ENCODE measurements around the gene BICD1. TPM values are rescaled to one million over a fixed set of nuclear protein-coding genes. Genes with fewer than 3 reads are reported as not detected.

BICD1 gene
- total RNA-seq, 2 experiments from 2014 or later, result 20.0 to 22.6 TPM

DNA sequence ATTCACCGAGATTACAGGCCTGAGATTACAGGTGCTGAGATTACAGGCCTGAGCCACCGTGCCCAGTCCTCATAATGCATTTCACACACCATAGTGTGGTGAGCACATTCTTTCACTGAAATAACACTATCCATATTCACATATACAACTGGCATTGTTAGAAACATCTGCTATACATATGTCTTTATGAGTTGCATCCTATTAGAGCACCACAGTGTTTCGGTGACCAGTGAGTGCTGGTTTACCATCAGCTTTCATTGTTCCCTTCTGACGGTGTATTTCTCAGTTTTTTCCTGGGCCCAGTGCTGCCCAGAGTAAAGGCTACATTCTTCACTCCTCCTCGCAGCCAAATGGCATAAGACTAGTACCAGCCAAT, 196.5 kb downstream of the BICD1 start:
- CTCF ChIA-PET, result interaction anchor here (0.6 to 1.3 kb wide), 2 partner anchors 9 to 276 kb away, joined by 3 to 4 read pairs; no protein-coding TSS in a partner anchor
- H3K36me3 Mint-ChIP-seq, result peaks cover 2% of the 10 kb centered on the region
- no peak overlapping the region for H3K27ac Mint-ChIP-seq
- no peaks in the 10 kb centered on the region for H3K4me1 Mint-ChIP-seq
- no peaks in the 10 kb centered on the region for H3K27me3 Mint-ChIP-seq
- no peak for DNase-seq
- H3K4me3 Mint-ChIP-seq, result no peak overlapping the region
- no peak for ATAC-seq
- no peaks in the 10 kb centered on the region for H3K9me3 Mint-ChIP-seq (ENCODE audit: low read depth)

DNA sequence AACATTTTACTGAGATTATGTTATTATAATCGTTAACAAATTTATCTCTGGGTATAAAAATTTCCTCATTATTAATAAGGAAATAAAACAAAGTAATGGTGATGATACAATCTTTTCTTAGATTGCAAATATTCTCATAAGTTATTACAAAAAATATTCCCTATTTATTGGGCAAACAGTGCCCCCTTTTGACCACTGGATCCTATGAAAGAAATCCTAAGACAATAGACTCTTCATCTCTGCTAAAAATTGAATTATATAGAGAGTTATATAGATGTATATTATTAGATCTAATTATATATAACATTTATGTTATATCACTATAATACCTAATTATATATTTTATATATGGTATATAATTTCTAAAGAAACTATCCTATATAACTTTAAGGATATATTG, 198.5 kb downstream of the BICD1 start:
- ATAC-seq (no peak), DNase-seq (no peak)
- CTCF ChIA-PET, result no interaction called here

DNA sequence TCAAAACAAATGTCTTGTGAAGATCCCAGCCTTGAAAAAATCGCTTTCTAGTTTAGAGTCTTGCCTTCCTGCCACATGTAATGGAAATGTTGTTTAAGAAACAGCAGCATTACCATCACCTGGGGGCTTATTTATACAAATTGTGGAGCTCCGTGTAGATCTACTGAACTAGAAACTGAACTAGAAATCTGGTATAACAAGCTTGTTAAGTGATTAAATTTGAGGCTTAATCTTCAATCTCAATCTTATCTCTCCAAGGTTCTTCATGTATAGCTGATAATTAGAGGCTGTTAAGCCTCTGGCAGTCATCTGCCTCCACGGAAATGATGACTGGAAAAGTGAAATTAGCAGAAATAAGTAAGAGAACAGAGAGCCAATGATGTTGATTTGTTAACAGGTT, 200.7 kb downstream of the BICD1 start:
- peaks cover 2% of the 10 kb centered on the region for H3K36me3 Mint-ChIP-seq
- ATAC-seq (no peak), DNase-seq (no peak)
- CTCF ChIA-PET, result interaction anchor here (0.8 to 1.6 kb wide), 3 partner anchors 13 to 904 kb away, joined by 3 to 6 read pairs (median 3); no protein-coding TSS in a partner anchor
- H3K4me3 Mint-ChIP-seq, result no peak overlapping the region
- peaks cover 3% of the 10 kb centered on the region for H3K4me1 Mint-ChIP-seq
- no peak overlapping the region for H3K27ac Mint-ChIP-seq
- no peaks in the 10 kb centered on the region for H3K27me3 Mint-ChIP-seq
- no peaks in the 10 kb centered on the region for H3K9me3 Mint-ChIP-seq (ENCODE audit: low read depth)

More for the DNA sequence above, 198.5 kb downstream of the BICD1 start:
- peaks cover 2% of the 10 kb centered on the region for H3K36me3 Mint-ChIP-seq
- H3K27me3 Mint-ChIP-seq, result no peaks in the 10 kb centered on the region
- H3K4me3 Mint-ChIP-seq, result no peak overlapping the region
- H3K27ac Mint-ChIP-seq, result no peak overlapping the region
- no peaks in the 10 kb centered on the region for H3K9me3 Mint-ChIP-seq (ENCODE audit: low read depth)
- no peaks in the 10 kb centered on the region for H3K4me1 Mint-ChIP-seq

DNA sequence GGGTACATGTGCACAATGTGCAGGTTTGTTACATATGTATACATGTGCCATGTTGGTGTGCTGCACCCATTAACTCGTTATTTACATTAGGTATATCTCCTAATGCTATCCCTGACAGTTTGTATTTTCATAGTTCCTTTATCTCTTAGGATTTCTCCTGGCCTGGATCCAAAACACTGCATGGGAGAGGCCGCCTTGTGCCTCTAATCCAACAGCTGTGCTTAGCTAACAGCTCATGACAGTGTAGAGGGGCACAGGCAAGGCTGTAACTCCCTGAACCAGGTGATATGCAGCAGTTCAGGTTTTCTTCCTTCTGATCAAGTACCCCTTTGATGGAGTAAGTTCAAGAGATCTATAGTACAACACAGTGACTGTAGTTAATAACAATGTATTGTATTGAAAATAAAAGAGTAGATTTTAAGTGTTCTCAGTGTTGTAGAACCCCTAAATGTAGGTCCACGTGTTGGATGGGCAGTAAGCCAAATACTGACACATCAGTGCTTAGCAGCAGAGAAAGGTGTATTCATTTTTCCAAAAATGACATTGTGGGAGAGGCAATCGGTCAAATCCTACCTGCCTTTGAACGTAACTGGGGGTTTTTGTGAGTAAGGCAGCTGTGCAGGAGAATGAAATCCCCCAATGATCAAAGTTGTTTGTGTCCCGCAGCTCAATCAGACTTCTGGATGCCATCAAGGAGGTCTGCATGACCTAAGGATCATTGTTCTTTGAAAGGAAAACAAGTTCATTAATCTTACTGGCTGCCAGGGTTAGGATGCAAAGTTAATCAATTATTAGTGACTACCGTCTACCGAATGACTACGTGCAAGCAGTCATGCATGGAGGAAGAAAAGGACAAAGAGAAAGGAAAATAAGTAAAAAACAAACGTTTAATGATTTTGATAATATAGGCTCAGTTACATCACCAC, 203.4 kb downstream of the BICD1 start:
- H3K27me3 Mint-ChIP-seq, result no peaks in the 10 kb centered on the region
- H3K4me1 Mint-ChIP-seq, result peaks cover 3% of the 10 kb centered on the region
- H3K27ac Mint-ChIP-seq, result no peak overlapping the region
- H3K36me3 Mint-ChIP-seq, result peaks cover 2% of the 10 kb centered on the region
- H3K4me3 Mint-ChIP-seq, result no peak overlapping the region
- CTCF ChIA-PET, result interaction anchor here (1.4 to 3.5 kb wide), 3 partner anchors 250 to 657 kb away, joined by 4 to 17 read pairs (median 4); no protein-coding TSS in a partner anchor
- no peaks in the 10 kb centered on the region for H3K9me3 Mint-ChIP-seq (ENCODE audit: low read depth)
- DNase-seq (no peak), ATAC-seq (no peak)

DNA sequence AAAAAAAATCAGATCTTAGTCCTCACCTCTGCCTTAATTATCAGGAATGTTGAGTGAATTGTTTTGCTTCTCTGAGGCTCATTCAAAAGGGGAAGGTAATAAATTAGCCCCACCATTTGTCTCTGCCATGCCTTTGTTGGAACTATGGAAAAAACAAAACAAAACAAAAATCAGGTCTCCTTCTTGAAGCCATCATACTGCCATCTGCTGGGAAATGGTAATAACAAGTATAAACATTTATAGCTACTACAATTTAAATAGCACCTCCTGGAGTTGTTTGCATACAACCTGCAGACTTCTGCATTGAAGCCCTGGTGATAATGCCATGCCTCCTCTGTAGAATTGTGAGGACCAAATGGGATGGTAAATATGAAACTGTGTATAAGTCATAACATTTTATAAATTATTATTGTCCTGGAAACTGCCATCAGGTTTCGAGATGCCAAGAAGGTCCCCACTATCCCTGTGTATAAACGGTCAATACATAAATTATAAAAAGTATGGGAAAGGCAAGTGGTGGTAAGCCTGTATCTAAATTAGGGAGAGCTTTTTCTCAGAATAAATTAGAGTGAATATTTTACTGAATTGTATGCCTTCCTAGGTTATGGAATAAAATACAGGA, 205.5 kb downstream of the BICD1 start:
- no peak overlapping the region for H3K4me3 Mint-ChIP-seq
- no peaks in the 10 kb centered on the region for H3K9me3 Mint-ChIP-seq (ENCODE audit: low read depth)
- H3K27me3 Mint-ChIP-seq, result no peaks in the 10 kb centered on the region
- no peaks in the 10 kb centered on the region for H3K36me3 Mint-ChIP-seq
- peaks cover 3% of the 10 kb centered on the region for H3K4me1 Mint-ChIP-seq
- CTCF ChIA-PET, result interaction anchor here (0.7 to 3.5 kb wide), 26 partner anchors 8 to 658 kb away, joined by 3 to 22 read pairs (median 3); partner anchors contain the start of gene BICD1
- ATAC-seq (peak; percentile 69), DNase-seq (no peak)
- H3K27ac Mint-ChIP-seq, result no peak overlapping the region

GRCh38 chr12:32322354-32322753, 215.7 kb downstream of the BICD1 start:
- H3K27me3 Mint-ChIP-seq, result no peaks in the 10 kb centered on the region
- no peaks in the 10 kb centered on the region for H3K9me3 Mint-ChIP-seq (ENCODE audit: low read depth)
- H3K36me3 Mint-ChIP-seq, result no peaks in the 10 kb centered on the region
- no peak for ATAC-seq
- DNase-seq, result no peak
- H3K4me1 Mint-ChIP-seq, result no peaks in the 10 kb centered on the region
- no peak overlapping the region for H3K4me3 Mint-ChIP-seq
- no peak overlapping the region for H3K27ac Mint-ChIP-seq
- CTCF ChIA-PET, result interaction anchor here (1.4 kb wide), 1 partner anchor 262 kb away, joined by 4 read pairs; no protein-coding TSS in a partner anchor

GRCh38 chr12:32331133-32331532, 224.5 kb downstream of the BICD1 start:
- Mint-ChIP-seq H3K27ac (no peak overlapping the region), H3K9me3 (ENCODE audit: low read depth) (no peaks in the 10 kb centered on the region), H3K36me3 (no peaks in the 10 kb centered on the region), H3K27me3 (no peaks in the 10 kb centered on the region), H3K4me3 (no peak overlapping the region), H3K4me1 (peaks cover 6% of the 10 kb centered on the region)
- ATAC-seq (no peak), DNase-seq (no peak)
- CTCF ChIA-PET, result no interaction called here

DNA sequence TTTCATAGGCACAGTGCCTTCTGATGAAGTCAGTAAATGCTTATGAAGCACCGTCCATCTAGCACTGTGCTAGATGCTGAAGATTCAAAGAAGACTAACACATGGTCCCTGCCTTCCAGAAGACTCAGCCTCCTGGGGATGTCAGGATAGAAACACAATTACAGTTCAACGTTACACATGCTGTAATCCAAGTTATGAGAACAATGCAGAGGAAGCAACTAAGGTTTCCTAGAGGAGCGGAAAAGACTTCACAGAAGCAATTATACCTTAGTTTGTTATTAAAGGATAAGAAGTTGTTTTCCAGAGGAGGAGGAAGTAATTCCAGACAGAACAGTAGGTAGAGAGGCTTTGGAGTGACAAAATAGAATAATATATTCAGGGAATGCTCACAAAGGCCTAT, 225.8 kb downstream of the BICD1 start:
- CTCF ChIA-PET, result no interaction called here
- DNase-seq, result no peak
- Mint-ChIP-seq H3K4me3 (no peak overlapping the region), H3K27me3 (no peaks in the 10 kb centered on the region), H3K9me3 (ENCODE audit: low read depth) (no peaks in the 10 kb centered on the region), H3K36me3 (no peaks in the 10 kb centered on the region), H3K4me1 (peaks cover 6% of the 10 kb centered on the region), H3K27ac (no peak overlapping the region)
- no peak for ATAC-seq

GRCh38 chr12:32334371-32334777, 227.7 kb downstream of the BICD1 start:
- peak; percentile 64 for ATAC-seq
- H3K4me1 Mint-ChIP-seq, result peaks cover 6% of the 10 kb centered on the region
- DNase-seq, result no peak
- H3K36me3 Mint-ChIP-seq, result peaks cover 3% of the 10 kb centered on the region
- CTCF ChIA-PET, result interaction anchor here (0.9 to 1.4 kb wide), 5 partner anchors 22 to 682 kb away, joined by 3 to 6 read pairs (median 5); no protein-coding TSS in a partner anchor
- H3K4me3 Mint-ChIP-seq, result peak overlapping the region; percentile 21
- no peaks in the 10 kb centered on the region for H3K9me3 Mint-ChIP-seq (ENCODE audit: low read depth)
- no peaks in the 10 kb centered on the region for H3K27me3 Mint-ChIP-seq
- peak overlapping the region; percentile 54 for H3K27ac Mint-ChIP-seq

- CTCF ChIA-PET, result no interaction called here
- H3K9me3 Mint-ChIP-seq (ENCODE audit: low read depth), result no peaks in the 10 kb centered on the region
Measured at GRCh38 chr12:32336261-32336660, 229.6 kb downstream of the BICD1 start.

DNA sequence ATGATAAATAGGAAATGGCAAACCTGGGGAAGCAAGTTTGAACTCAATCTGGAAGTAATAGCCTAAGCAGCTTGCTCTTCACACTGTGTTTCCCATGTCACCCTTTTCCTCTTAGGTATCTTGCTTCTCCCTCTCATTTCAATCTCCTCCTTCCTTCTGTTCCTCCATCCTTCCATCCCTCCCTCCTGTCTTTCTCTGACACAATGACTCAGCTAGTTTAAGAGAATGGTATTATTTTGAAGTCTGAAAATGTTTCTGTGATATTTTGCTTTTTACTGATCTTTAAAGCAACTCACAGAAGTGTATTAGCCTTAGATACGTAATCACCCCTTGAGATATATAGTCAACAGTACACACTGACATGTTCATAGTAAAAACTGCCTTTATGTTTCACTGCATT, 236.8 kb downstream of the BICD1 start:
- H3K36me3 Mint-ChIP-seq, result peaks cover 1% of the 10 kb centered on the region
- no peaks in the 10 kb centered on the region for H3K27me3 Mint-ChIP-seq
- H3K4me3 Mint-ChIP-seq, result no peak overlapping the region
- no peak overlapping the region for H3K27ac Mint-ChIP-seq
- H3K4me1 Mint-ChIP-seq, result no peaks in the 10 kb centered on the region
- no peak for ATAC-seq
- CTCF ChIA-PET, result no interaction called here
- no peak for DNase-seq
- H3K9me3 Mint-ChIP-seq (ENCODE audit: low read depth), result no peaks in the 10 kb centered on the region

More at GRCh38 chr12:32336261-32336660, 229.6 kb downstream of the BICD1 start:
- DNase-seq, result no peak
- no peak for ATAC-seq
- no peaks in the 10 kb centered on the region for H3K27me3 Mint-ChIP-seq
- H3K4me3 Mint-ChIP-seq, result no peak overlapping the region
- peaks cover 3% of the 10 kb centered on the region for H3K36me3 Mint-ChIP-seq
- H3K27ac Mint-ChIP-seq, result no peak overlapping the region
- peaks cover 6% of the 10 kb centered on the region for H3K4me1 Mint-ChIP-seq

DNA sequence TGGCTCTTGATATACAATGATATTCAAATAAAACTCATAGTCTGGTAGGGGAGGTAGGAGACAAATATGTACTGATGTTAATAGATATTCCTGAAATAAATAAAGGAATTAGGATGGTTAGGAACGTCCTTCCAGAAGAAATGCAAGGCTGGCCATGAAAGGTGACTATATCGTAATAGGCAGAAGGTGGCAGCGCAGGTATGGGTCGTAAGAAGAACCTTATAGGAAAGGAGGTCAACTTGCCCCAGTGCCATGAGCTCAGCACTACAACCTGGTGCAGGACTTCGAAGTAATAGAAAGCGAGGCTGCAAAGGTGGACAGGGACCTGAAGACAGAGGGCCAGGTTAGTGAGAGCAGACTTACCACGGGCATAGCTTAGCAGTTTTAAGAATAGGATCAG, 237.4 kb downstream of the BICD1 start:
- Mint-ChIP-seq H3K27ac (no peak overlapping the region), H3K4me3 (no peak overlapping the region), H3K27me3 (no peaks in the 10 kb centered on the region), H3K36me3 (no peaks in the 10 kb centered on the region), H3K4me1 (no peaks in the 10 kb centered on the region), H3K9me3 (ENCODE audit: low read depth) (no peaks in the 10 kb centered on the region)
- CTCF ChIA-PET, result no interaction called here
- DNase-seq (no peak), ATAC-seq (no peak)

DNA sequence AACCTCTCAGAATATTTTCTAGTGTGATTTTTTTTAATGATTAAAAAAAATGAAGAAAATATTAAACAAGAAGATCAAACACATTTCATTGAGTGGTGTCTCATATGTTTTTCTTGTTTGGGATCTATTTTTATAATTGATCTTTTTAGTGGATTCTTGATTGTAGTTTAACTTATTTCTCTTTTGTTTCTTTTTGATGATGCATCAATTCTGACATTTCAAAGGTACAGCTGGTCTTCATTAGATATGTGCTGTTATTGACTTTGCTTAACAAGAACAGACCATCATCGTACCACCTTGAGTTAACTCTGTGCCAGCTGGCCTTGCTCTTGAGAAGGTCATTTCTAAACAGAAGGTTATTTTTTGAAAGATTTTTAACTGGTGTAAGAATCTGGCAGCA, 246.9 kb downstream of the BICD1 start:
- no peak for ATAC-seq
- H3K4me1 Mint-ChIP-seq, result no peaks in the 10 kb centered on the region
- no peaks in the 10 kb centered on the region for H3K9me3 Mint-ChIP-seq (ENCODE audit: low read depth)
- CTCF ChIA-PET, result no interaction called here
- H3K27ac Mint-ChIP-seq, result no peak overlapping the region
- no peaks in the 10 kb centered on the region for H3K27me3 Mint-ChIP-seq
- no peaks in the 10 kb centered on the region for H3K36me3 Mint-ChIP-seq
- DNase-seq, result no peak
- no peak overlapping the region for H3K4me3 Mint-ChIP-seq
